ENCODE data around the gene SECISBP2L. TPM values are rescaled to one million over a fixed set of nuclear protein-coding genes. Genes with fewer than 3 reads are reported as not detected.

SECISBP2L gene
- total and polyA plus RNA-seq, 2 experiments from 2014 or later, result 18.4 to 41.7 TPM

DNA sequence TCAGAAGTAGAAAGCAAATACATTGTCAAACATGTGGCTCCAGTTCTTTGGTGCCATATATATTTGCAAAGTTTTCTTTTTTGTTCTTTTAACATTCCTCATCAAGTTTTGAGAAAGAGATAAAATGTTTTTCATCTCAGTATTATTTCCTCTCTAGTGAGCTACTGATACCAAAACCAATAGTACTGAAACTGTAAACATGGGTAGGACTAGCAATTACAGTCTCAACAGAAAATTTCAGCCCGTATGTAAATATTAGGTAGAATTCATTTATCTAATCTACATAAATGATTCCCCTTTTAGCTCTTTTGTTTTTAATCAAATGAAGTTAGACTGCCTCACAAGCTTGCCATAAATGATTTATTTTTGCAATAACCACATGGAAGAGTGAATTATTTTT lies 21.4 kb downstream of the SECISBP2L start:
- no peaks in the 10 kb centered on the region for H3K27me3 ChIP-seq
- H3K4me3 ChIP-seq, result no peak overlapping the region
- no peak overlapping the region for H3K27ac ChIP-seq
- H3K4me1 ChIP-seq (ENCODE audit: insufficient read depth), result no peaks in the 10 kb centered on the region
- TF ChIP-seq EZH2phosphoT487 (IDR thresholded peaks at IDR 0.05; ENCODE audit: low read depth, severe bottlenecking, unreplicated experiment), result no peak
- TF ChIP-seq CTCF (IDR thresholded peaks at IDR 0.05; ENCODE audit: poor library complexity), result no peak
- TF ChIP-seq EZH2 (IDR thresholded peaks at IDR 0.05; ENCODE audit: borderline replicate concordance), result no peak
- 96% methylated on average over 1 of the region's 1 CpG for WGBS (ENCODE audit: low lambda C conversion rate, missing lambda C conversion rate)
- no peak overlapping the region for H3K4me2 ChIP-seq
- no peak overlapping the region for H2AFZ ChIP-seq
- H3K9me2 ChIP-seq (replicated peaks; ENCODE audit: insufficient read depth), result no peaks in the 10 kb centered on the region
- no peak for DNase-seq (ENCODE audit: low spot score)
- H4K20me1 ChIP-seq (ENCODE audit: insufficient read depth, poor library complexity, severe bottlenecking), result no peaks in the 10 kb centered on the region
- no peaks in the 10 kb centered on the region for H3K36me3 ChIP-seq (replicated peaks; ENCODE audit: insufficient read depth, low read depth)
- no peaks in the 10 kb centered on the region for H3K9me3 ChIP-seq (ENCODE audit: low read depth)
- peaks cover 2% of the 10 kb centered on the region for H3K79me2 ChIP-seq

DNA sequence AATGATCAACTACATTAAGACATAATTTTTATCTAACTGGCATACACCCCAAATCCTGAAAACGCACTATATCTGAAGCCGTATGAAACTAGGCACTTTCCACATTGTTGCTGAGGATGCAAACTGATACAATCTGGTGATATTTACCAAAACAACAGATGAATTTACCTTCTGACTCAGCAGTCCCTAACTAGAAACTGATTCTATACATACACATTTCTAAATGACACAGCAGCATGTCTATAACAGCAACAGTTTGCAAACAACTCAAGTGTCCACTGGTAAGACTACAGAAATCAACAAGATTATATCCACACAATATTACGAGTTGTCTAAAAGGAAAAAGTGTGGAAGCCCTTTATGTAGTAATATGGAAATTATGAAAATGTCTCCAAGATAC lies 22.9 kb downstream of the SECISBP2L start:
- Histone ChIP-seq H3K4me3 (no peak overlapping the region), H3K36me3 (replicated peaks; ENCODE audit: insufficient read depth, low read depth) (no peaks in the 10 kb centered on the region), H3K4me2 (no peak overlapping the region), H3K27me3 (no peaks in the 10 kb centered on the region), H4K20me1 (ENCODE audit: insufficient read depth, poor library complexity, severe bottlenecking) (no peaks in the 10 kb centered on the region), H3K27ac (no peak overlapping the region), H3K9me3 (ENCODE audit: low read depth) (no peaks in the 10 kb centered on the region), H3K9me2 (replicated peaks; ENCODE audit: insufficient read depth) (no peaks in the 10 kb centered on the region), H2AFZ (no peak overlapping the region), H3K79me2 (peaks cover 2% of the 10 kb centered on the region), H3K4me1 (ENCODE audit: insufficient read depth) (no peaks in the 10 kb centered on the region)
- 96% methylated on average over 3 of the region's 3 CpGs for WGBS (ENCODE audit: low lambda C conversion rate, missing lambda C conversion rate)
- TF ChIP-seq EZH2 (IDR thresholded peaks at IDR 0.05; ENCODE audit: borderline replicate concordance), result no peak
- no peak for TF ChIP-seq CTCF (IDR thresholded peaks at IDR 0.05; ENCODE audit: poor library complexity)
- TF ChIP-seq EZH2phosphoT487 (IDR thresholded peaks at IDR 0.05; ENCODE audit: low read depth, severe bottlenecking, unreplicated experiment), result no peak
- no peak for DNase-seq (ENCODE audit: low spot score)

GRCh38 chr15:49015896-49016295 lies 30.4 kb downstream of the SECISBP2L start:
- Histone ChIP-seq H2AFZ (no peak overlapping the region), H3K27me3 (no peaks in the 10 kb centered on the region), H3K36me3 (replicated peaks; ENCODE audit: insufficient read depth, low read depth) (no peaks in the 10 kb centered on the region), H3K79me2 (no peaks in the 10 kb centered on the region), H3K9me3 (ENCODE audit: low read depth) (no peaks in the 10 kb centered on the region), H3K4me2 (no peak overlapping the region), H3K4me3 (no peak overlapping the region), H4K20me1 (ENCODE audit: insufficient read depth, poor library complexity, severe bottlenecking) (peaks cover 3% of the 10 kb centered on the region), H3K4me1 (ENCODE audit: insufficient read depth) (no peaks in the 10 kb centered on the region), H3K27ac (no peak overlapping the region), H3K9me2 (replicated peaks; ENCODE audit: insufficient read depth) (no peaks in the 10 kb centered on the region)
- no peak for TF ChIP-seq CTCF (IDR thresholded peaks at IDR 0.05; ENCODE audit: poor library complexity)
- TF ChIP-seq EZH2 (IDR thresholded peaks at IDR 0.05; ENCODE audit: borderline replicate concordance), result no peak
- no peak for TF ChIP-seq EZH2phosphoT487 (IDR thresholded peaks at IDR 0.05; ENCODE audit: low read depth, severe bottlenecking, unreplicated experiment)
- DNase-seq (ENCODE audit: low spot score), result no peak
- WGBS (ENCODE audit: low lambda C conversion rate, missing lambda C conversion rate), result 67% methylated on average over 2 of the region's 2 CpGs

DNA sequence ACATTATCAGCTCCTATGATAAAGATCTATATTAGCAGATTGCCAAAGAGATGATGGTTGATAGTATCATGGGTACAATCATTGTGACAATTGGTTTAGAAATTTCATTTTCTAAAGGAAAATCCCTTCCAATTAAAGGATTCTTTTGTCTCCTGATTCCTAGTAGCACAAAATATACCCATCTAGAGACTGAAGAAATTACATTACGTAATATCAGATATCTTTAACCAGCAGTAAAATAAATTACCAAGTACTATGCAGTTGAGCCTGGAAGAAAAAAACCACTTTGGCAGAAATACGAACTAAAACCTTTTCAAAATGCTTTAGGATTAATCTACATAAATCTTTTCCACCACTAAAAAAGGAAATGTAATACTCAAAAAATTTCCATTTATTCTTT lies 46.9 kb downstream of the SECISBP2L start:
- Histone ChIP-seq H3K27ac (no peak overlapping the region), H3K9me2 (replicated peaks; ENCODE audit: insufficient read depth) (no peaks in the 10 kb centered on the region), H2AFZ (no peak overlapping the region), H4K20me1 (ENCODE audit: insufficient read depth, poor library complexity, severe bottlenecking) (no peaks in the 10 kb centered on the region), H3K79me2 (no peaks in the 10 kb centered on the region), H3K4me1 (ENCODE audit: insufficient read depth) (no peaks in the 10 kb centered on the region), H3K27me3 (no peaks in the 10 kb centered on the region), H3K4me2 (no peak overlapping the region), H3K4me3 (no peak overlapping the region), H3K9me3 (ENCODE audit: low read depth) (no peaks in the 10 kb centered on the region), H3K36me3 (replicated peaks; ENCODE audit: insufficient read depth, low read depth) (no peaks in the 10 kb centered on the region)
- DNase-seq (ENCODE audit: low spot score), result no peak
- WGBS (ENCODE audit: low lambda C conversion rate, missing lambda C conversion rate), result 96% methylated on average over 2 of the region's 2 CpGs
- TF ChIP-seq EZH2phosphoT487 (IDR thresholded peaks at IDR 0.05; ENCODE audit: low read depth, severe bottlenecking, unreplicated experiment), result no peak
- TF ChIP-seq EZH2 (IDR thresholded peaks at IDR 0.05; ENCODE audit: borderline replicate concordance), result no peak
- no peak for TF ChIP-seq CTCF (IDR thresholded peaks at IDR 0.05; ENCODE audit: poor library complexity)

Data from hepatocyte (in vitro differentiated cells).